Measurements from ENCODE around the gene EZR.

EZR gene

DNA sequence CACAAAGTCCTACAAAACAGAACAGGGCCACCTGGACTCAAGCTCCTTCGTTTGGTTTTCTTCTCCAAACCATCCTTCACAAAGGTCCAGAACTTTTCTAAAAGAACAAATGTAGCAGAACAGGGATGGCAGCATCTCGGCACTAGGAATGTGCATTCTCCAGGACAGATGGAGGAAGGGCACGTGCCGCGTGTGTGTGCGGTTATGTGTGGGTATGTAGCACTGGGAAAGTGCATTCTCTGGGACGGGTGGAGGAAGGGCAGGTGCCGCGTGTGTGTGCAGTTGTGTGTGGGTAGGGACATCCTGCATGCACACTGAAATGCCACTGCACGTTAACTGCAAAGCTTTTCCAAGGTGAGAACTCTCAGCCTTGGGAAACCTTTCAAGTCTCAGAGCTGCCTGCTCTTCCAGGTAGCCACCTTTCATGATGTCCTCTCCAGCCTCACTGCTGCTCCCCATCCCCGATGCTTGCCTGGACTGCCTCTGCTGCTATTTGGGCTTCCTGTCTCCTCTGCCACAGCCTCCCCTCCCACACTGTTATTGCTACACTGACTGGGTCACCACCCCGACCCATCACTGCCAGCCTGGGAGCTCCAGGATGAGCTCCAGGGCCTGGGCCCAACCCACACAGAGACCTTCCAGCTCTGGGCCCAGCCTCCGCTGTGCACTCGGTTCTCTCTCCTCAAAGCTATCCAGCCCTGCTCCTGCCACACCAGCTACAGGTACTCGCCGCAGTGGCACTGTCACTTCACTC, 47.6 kb downstream of the EZR start:
- POLR2A ChIA-PET: interaction anchor here (1.0 kb wide), 1 partner anchor 9 kb away, joined by 4 read pairs; no protein-coding TSS in a partner anchor
- no peak overlapping the region for H3K27ac ChIP-seq (ENCODE audit: extremely low read depth, low read depth, low read length)
- CTCF ChIA-PET: interaction anchor here (1.6 kb wide), 1 partner anchor 53 kb away, joined by 7 read pairs; no protein-coding TSS in a partner anchor
- no peaks in the 10 kb centered on the region for H3K9me3 ChIP-seq (ENCODE audit: control insufficient read depth, insufficient read depth, low read depth, low read length)
- TF ChIP-seq ZFHX2 (tag by site-specific recombination; conservative IDR thresholded peaks at IDR 0.05) (0 out of 2 replicates have a peak, but pooled peaks have one; percentile 12), SCRT1 (tag by site-specific recombination; IDR thresholded peaks at IDR 0.05; ENCODE audit: borderline replicate concordance) (no peak), GLIS1 (tag by site-specific recombination; IDR thresholded peaks at IDR 0.05) (no peak), ZEB2 (tag by site-specific recombination; IDR thresholded peaks at IDR 0.05) (no peak)
- no peaks in the 10 kb centered on the region for H3K4me1 ChIP-seq (ENCODE audit: control insufficient read depth, insufficient read depth, low read length)
- H3K4me3 ChIP-seq (ENCODE audit: low read depth, low read length): no peak overlapping the region
- H3K36me3 ChIP-seq (ENCODE audit: control insufficient read depth in 2 of 2, insufficient read depth in 1 of 2, low read length in 2 of 2): peaks cover 36 to 100% of the 10 kb centered on the region in 2 experiments

- no peaks in the 10 kb centered on the region for H3K4me1 ChIP-seq (ENCODE audit: control insufficient read depth, insufficient read depth, low read length)
- no peak overlapping the region for H3K4me3 ChIP-seq (ENCODE audit: low read depth, low read length)
- CTCF ChIA-PET: interaction anchor here (1.1 to 1.6 kb wide), 2 partner anchors 11 to 52 kb away, joined by 3 to 7 read pairs; no protein-coding TSS in a partner anchor
- H3K9me3 ChIP-seq (ENCODE audit: control insufficient read depth, insufficient read depth, low read depth, low read length): no peaks in the 10 kb centered on the region
- TF ChIP-seq PATZ1 (tag by site-specific recombination; IDR thresholded peaks at IDR 0.05) (no peak), KLF7 (tag by site-specific recombination; IDR thresholded peaks at IDR 0.05; ENCODE audit: borderline replicate concordance) (no peak), ZNF654 (tag by site-specific recombination; IDR thresholded peaks at IDR 0.05; ENCODE audit: low read depth) (no peak), OVOL3 (tag by site-specific recombination; IDR thresholded peaks at IDR 0.05) (no peak), HOXD13 (CRISPR knock-in tag; IDR thresholded peaks at IDR 0.05; ENCODE audit: borderline replicate concordance) (no peak), ZFP69B (tag by site-specific recombination; IDR thresholded peaks at IDR 0.05) (no peak), ZNF311 (tag by site-specific recombination; IDR thresholded peaks at IDR 0.05; ENCODE audit: borderline replicate concordance) (no peak), ZNF530 (tag by site-specific recombination; IDR thresholded peaks at IDR 0.05; ENCODE audit: low read depth) (no peak), ZNF561 (tag by site-specific recombination; IDR thresholded peaks at IDR 0.05; ENCODE audit: borderline replicate concordance) (no peak), ZSCAN30 (tag by site-specific recombination; IDR thresholded peaks at IDR 0.05) (no peak), ZNF114 (tag by site-specific recombination; IDR thresholded peaks at IDR 0.05) (no peak), ZNF350 (tag by site-specific recombination; IDR thresholded peaks at IDR 0.05) (no peak), ZNF335 (tag by site-specific recombination; conservative IDR thresholded peaks at IDR 0.05) (no peak), GLI4 (tag by site-specific recombination; IDR thresholded peaks at IDR 0.05) (no peak), ZNF596 (tag by site-specific recombination; IDR thresholded peaks at IDR 0.05) (no peak)
- TF ChIP-seq, protein P1, sequence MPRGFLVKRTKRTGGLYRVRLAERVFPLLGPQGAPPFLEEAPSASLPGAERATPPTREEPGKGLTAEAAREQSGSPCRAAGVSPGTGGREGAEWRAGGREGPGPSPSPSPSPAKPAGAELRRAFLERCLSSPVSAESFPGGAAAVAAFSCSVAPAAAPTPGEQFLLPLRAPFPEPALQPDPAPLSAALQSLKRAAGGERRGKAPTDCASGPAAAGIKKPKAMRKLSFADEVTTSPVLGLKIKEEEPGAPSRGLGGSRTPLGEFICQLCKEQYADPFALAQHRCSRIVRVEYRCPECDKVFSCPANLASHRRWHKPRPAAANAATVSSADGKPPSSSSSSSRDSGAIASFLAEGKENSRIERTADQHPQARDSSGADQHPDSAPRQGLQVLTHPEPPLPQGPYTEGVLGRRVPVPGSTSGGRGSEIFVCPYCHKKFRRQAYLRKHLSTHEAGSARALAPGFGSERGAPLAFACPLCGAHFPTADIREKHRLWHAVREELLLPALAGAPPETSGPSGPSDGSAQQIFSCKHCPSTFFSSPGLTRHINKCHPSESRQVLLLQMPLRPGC (tag by site-specific recombination; IDR thresholded peaks at IDR 0.05): no peak
- TF ChIP-seq, protein P2, sequence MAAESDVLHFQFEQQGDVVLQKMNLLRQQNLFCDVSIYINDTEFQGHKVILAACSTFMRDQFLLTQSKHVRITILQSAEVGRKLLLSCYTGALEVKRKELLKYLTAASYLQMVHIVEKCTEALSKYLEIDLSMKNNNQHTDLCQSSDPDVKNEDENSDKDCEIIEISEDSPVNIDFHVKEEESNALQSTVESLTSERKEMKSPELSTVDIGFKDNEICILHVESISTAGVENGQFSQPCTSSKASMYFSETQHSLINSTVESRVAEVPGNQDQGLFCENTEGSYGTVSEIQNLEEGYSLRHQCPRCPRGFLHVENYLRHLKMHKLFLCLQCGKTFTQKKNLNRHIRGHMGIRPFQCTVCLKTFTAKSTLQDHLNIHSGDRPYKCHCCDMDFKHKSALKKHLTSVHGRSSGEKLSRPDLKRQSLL (tag by site-specific recombination; IDR thresholded peaks at IDR 0.05): no peak
- TF ChIP-seq, protein P3, sequence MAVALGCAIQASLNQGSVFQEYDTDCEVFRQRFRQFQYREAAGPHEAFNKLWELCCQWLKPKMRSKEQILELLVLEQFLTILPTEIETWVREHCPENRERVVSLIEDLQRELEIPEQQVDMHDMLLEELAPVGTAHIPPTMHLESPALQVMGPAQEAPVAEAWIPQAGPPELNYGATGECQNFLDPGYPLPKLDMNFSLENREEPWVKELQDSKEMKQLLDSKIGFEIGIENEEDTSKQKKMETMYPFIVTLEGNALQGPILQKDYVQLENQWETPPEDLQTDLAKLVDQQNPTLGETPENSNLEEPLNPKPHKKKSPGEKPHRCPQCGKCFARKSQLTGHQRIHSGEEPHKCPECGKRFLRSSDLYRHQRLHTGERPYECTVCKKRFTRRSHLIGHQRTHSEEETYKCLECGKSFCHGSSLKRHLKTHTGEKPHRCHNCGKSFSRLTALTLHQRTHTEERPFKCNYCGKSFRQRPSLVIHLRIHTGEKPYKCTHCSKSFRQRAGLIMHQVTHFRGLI (tag by site-specific recombination; IDR thresholded peaks at IDR 0.05): no peak
- peaks cover 36 to 100% of the 10 kb centered on the region in 2 experiments for H3K36me3 ChIP-seq (ENCODE audit: control insufficient read depth in 2 of 2, insufficient read depth in 1 of 2, low read length in 2 of 2)
- no peak overlapping the region for H3K27ac ChIP-seq (ENCODE audit: extremely low read depth, low read depth, low read length)
- POLR2A ChIA-PET: interaction anchor here (1.0 kb wide), 1 partner anchor 8 kb away, joined by 4 read pairs; no protein-coding TSS in a partner anchor
Observed at GRCh38 chr6:158770533-158771330, 48.4 kb downstream of the EZR start.

Measured in HEK293 (cell line).